GM21786 (cell line): Measurements from ENCODE around the gene DCAF11.
"Not testable (repeated sequence)": the region's sequence is repeated elsewhere in the genome, so short reads cannot be mapped to it uniquely, and the experiment has no call there.

ENCODE experiments used
- ATAC-seq: cut with Tn5 transposase; IDR thresholded peaks from one replicate; pipeline ENCODE4 v1.9.1; 2021; ENCODE audit not compliant: unreplicated experiment

Gene DCAF11

GRCh38 chr14:24095271-24096068, 19.1 kb upstream of the DCAF11 start:
- peak; percentile 72 for ATAC-seq

- ATAC-seq: no peak
These were observed 17.9 kb upstream of the DCAF11 start for GRCh38 chr14:24096545-24097181.

DNA sequence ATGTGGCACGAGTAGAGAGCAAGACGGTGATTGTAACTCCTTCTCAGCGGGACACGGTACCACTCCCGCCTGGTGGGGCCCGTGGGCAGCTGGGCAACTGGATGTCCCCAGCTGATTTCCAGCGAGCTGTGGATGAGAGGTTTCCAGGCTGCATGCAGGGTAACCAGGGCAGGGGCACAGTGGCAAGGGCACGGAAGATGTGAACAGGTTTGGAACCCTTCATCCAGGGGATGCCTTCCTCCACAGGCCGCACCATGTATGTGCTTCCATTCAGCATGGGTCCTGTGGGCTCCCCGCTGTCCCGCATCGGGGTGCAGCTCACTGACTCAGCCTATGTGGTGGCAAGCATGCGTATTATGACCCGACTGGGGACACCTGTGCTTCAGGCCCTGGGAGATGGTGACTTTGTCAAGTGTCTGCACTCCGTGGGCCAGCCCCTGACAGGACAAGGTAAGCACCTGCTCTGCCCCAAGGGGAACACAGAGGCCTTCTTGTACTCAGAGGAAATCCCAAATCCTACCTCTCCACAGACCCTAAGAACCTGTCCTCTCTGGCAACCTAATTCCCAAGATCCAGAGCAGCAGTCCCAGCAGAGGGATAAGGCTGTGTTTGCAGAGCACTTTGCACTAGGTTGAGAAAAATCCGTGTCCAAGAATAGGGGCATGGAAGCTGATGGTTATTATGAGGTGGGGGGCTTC, 16.2 kb upstream of the DCAF11 start:
- no peak for ATAC-seq

- no peak for ATAC-seq
These were observed 15.4 kb upstream of the DCAF11 start for GRCh38 chr14:24098927-24099813.

GRCh38 chr14:24100197-24100981, 14.2 kb upstream of the DCAF11 start:
- no peak for ATAC-seq

GRCh38 chr14:24100982-24101494, 13.5 kb upstream of the DCAF11 start:
- ATAC-seq: no peak

- ATAC-seq: no peak
These were observed 12.1 kb upstream of the DCAF11 start for GRCh38 chr14:24102357-24103048.

DNA sequence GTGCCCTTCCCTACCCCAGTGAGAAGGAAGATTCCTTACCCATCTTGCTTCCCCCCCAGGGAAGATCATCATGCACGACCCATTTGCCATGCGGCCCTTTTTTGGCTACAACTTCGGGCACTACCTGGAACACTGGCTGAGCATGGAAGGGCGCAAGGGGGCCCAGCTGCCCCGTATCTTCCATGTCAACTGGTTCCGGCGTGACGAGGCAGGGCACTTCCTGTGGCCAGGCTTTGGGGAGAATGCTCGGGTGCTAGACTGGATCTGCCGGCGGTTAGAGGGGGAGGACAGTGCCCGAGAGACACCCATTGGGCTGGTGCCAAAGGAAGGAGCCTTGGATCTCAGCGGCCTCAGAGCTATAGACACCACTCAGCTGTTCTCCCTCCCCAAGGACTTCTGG, 11.1 kb upstream of the DCAF11 start:
- no peak for ATAC-seq

GRCh38 chr14:24105609-24106239, 8.9 kb upstream of the DCAF11 start:
- ATAC-seq: not testable (repeated sequence)

- no peak for ATAC-seq
These were observed 7.8 kb upstream of the DCAF11 start for GRCh38 chr14:24106672-24107271.

DNA sequence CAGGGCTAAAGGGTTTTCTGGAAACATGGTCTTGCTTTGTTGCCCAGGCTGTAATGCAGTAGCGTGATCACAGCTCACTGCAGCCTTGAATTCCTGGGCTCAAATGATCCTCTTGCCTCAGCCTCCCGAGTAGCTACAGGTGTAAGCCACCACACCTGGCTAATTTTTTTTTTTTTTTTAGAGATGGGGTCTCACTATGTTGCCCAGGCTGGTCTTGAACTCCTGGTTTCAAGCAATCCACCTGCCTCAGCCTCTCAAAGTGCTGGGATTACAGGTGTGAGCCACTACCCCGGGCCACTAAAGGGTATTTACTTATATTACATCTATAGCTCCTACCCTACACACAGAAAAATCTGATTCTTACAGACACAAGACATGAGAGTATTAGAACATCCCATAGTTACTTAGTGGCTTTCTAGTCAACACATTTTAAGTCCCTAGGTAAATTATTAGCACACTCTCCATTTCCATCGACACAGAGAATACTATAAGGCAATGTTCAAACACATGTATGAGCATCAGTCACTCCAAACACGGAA, 6.2 kb upstream of the DCAF11 start:
- no peak for ATAC-seq

GRCh38 chr14:24110060-24110459, 4.5 kb upstream of the DCAF11 start:
- no peak for ATAC-seq

DNA sequence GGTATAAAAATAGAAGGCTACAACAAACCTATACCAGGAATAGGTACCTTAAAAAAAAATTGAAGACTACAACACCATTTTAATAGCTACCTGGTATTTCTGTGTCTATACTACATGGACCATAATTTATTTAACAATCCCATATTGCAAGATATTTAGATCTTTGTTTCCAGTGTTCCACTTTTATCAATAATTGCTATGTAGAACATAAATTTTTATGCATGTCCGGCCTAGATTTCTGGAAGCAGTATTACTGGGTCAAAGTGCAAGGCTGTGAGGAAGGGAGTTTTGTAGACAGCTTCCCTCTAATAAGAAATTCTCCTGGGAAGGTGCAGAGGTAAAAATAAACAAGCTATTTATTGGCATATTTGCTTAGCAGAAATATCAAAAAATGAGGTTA, 4.1 kb upstream of the DCAF11 start:
- ATAC-seq: no peak

DNA sequence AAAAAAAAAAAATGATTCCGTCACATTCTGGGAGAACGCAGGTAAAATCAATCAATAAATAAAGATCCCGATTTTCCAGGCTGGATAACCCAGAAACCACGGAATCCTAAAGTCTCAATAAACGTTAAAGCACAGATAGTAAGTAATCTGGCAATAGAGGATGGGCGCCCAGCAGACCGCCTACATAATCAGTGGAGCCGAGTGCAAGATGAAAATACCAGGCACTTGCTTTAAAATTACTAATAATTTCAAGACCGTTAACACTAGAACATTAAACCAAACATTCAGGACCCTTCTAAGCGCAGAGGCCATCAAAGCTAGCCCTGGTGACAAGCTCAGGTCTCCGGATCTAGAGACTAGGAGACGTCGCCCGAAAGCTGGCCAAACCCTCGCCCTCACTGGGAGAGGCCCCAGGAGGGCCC, 1.2 kb upstream of the DCAF11 start:
- no peak for ATAC-seq

DNA sequence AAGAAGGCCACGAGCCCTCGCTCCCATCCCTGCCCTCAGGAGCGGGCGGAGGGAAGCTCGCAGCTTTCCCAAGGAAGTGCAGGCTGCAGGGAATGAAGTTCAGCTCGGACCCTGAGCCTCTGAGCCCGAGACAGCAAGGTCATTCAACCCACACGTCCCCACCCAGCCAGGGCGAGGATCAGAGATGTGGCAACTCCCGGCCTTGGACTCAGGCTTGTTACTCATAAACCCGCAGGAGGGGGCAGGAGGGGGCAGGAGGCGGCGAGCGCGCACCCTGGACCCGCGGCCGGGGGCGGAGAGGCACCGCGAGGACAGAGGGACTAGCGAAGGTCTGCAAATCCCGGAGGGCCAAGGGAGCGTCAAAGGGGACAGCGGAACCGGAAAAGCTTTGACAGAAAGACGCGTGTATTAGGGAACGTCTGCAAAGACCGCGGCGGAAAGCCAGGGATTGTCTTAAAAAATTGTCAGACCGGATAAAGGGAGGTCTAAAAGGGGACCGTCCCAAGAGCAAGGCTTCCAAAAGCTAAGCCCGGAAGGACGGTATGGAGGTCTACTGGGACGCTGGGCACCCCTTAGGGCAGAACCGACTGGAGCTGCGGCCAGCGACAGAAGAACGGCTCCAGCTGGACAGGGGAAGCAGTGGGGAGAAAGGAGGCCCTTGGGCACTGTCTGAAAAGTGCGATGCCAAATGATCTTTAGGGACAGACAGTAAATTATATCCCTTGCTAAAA, 611 bp upstream of the DCAF11 start:
- peak; percentile 28 for ATAC-seq

DNA sequence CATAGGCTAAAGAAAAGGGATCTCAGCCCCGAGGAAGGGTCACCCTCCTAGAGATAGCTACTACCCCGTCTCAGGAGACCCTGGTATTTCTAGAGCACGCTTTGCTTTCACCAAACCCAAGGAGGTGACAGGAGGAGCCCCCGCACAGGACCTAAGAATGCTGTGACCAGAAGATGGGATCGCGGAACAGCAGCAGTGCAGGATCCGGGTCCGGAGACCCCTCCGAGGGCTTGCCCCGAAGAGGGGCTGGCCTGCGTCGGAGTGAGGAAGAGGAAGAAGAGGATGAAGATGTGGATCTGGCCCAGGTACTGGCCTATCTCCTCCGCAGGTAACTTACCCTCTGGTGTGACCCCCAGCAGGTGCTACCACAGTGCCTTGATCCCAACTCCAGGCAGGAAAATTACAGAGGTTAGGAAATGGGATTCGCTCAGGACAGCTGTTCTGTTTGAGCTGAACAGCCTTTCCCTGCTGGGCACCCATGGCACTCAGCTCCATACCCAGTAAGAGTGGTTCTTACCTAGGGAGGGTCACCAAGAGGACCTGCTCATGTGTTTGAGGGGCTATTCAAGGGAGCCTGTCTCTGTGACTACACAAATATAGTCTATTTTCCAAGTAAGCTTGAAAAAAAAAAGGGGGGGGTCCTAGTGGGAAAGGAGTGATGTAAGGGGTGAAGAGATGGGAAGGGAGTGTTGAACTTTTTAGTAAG, 998 bp downstream of the DCAF11 start:
- no peak for ATAC-seq
